ENCODE data around the gene PRLHR.

DNA sequence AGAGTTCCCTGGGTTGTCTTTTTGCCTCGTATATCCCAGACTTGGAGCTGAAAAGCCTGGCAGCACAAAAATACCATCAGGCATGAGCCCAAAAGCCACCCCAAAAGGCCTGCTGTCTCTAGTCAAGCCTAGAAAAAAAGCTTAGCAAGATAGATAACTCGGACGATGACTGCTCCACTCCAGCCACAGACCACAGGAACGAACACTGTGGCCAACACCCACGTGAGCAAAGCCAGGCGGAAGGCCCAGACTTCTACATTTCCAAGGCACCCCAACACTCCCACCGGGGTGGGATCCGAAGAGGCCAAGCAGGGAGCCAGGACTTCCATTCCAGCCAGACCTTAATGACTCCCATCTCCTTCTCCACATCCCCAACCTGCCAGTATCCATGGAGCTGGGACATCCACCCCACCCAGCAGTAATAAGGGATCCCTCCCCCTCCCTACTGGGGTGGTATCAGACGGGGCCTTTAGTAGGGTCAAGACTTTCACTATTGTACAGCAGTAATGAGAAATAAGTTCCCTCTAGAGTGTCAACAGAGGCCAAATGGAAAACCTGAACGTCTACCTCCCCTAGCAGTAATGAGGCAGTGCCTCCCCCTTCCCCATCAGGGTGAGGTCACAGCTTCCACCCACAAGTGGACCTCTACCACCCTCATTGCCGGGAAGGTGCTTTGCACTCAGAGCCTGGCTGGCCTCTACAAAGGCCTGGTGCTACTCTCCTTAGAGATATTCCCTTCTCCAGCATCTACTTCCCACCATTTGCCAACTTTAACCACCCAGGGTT is 23.0 kb downstream of the PRLHR start:
- TF ChIP-seq POLR2AphosphoS5 (IDR thresholded peaks at IDR 0.05) (no peak), POLR2A (IDR thresholded peaks at IDR 0.05; ENCODE audit: low read depth) (no peak), EP300 (IDR thresholded peaks at IDR 0.05) (no peak)
- TF ChIP-seq, protein P1, sequence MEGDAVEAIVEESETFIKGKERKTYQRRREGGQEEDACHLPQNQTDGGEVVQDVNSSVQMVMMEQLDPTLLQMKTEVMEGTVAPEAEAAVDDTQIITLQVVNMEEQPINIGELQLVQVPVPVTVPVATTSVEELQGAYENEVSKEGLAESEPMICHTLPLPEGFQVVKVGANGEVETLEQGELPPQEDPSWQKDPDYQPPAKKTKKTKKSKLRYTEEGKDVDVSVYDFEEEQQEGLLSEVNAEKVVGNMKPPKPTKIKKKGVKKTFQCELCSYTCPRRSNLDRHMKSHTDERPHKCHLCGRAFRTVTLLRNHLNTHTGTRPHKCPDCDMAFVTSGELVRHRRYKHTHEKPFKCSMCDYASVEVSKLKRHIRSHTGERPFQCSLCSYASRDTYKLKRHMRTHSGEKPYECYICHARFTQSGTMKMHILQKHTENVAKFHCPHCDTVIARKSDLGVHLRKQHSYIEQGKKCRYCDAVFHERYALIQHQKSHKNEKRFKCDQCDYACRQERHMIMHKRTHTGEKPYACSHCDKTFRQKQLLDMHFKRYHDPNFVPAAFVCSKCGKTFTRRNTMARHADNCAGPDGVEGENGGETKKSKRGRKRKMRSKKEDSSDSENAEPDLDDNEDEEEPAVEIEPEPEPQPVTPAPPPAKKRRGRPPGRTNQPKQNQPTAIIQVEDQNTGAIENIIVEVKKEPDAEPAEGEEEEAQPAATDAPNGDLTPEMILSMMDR (IDR thresholded peaks at IDR 0.05): no peak

Measured in esophagus muscularis mucosa (tissue), 4 donors.